BJ (cell line): ENCODE data around the gene PCBP4. TPM values are rescaled to one million over a fixed set of nuclear protein-coding genes. Genes with fewer than 3 reads are reported as not detected.

Experiments used
- CTCF ChIA-PET: fragments of 350-600 bp; formaldehyde crosslinking; extraction: SDS; loops from one replicate; lab custom pipeline; 2021; ENCODE audit warnings: antibody characterized with exemption, inconsistent platforms; lab: Yijun Ruan, JAX
- POLR2A ChIA-PET: fragments of 300-600 bp; sonication (Branson Sonifier 250); formaldehyde crosslinking; extraction: SDS; loops from one replicate; lab custom pipeline; 2021; ENCODE audit warnings: antibody characterized with exemption; lab: Charles Lee
- DNase-seq: peaks from one replicate; pipeline ENCODE4 v3.0.0-alpha.2; 2011; ENCODE audit warnings: low read depth
- H3K27me3 ChIP-seq: 2 replicates; pipeline ENCODE4 v1.6.0; 2011; ENCODE audit warnings: low read length; ENCODE audit not compliant: control insufficient read depth, insufficient read depth
- H3K36me3 ChIP-seq: 2 replicates; pipeline ENCODE4 v1.5.1; 2011; ENCODE audit warnings: low read length; ENCODE audit not compliant: control insufficient read depth, insufficient read depth
- H3K4me3 ChIP-seq: 2 replicates; pipeline ENCODE4 v1.5.1; 2011; ENCODE audit warnings: low read depth, mild to moderate bottlenecking, control low read depth, low read length
- CTCF ChIP-seq: IDR thresholded peaks from 2 replicates; pipeline ENCODE4 v1.5.1; 2011; ENCODE audit warnings: low read depth, mild to moderate bottlenecking, control low read depth, inconsistent platforms, low read length, moderate library complexity; ENCODE audit not compliant: insufficient read depth
- polyA plus RNA-seq: library from polyadenylated mRNA; depleted of rRNA; stranded (reverse); fragments of >200 nt; gene quantifications from 2 replicates; pipeline ENCODE4 v1.2.3, GENCODE V29; 2011

The PCBP4 gene
- polyA plus RNA-seq, 1 experiment, result 88.7 TPM

GRCh38 chr3:52005571-52005986, 38.3 kb upstream of the PCBP4 start:
- ChIA-PET POLR2A (interaction anchor here (0.9 kb wide), 1 partner anchor 50 kb away, joined by 3 read pairs; the partner anchor contains the start of gene DUSP7), CTCF (interaction anchor here (0.6 to 8.0 kb wide), 10 partner anchors 8 to 137 kb away, joined by 3 to 356 read pairs (median 8); partner anchors contain the start of gene DUSP7)
- Histone ChIP-seq H3K4me3 (no peak overlapping the region), H3K36me3 (no peaks in the 10 kb centered on the region), H3K27me3 (no peaks in the 10 kb centered on the region)
- TF ChIP-seq CTCF, result no peak
- DNase-seq, result no peak

- POLR2A ChIA-PET, result no interaction called here
- no peak for DNase-seq
- H3K27me3 ChIP-seq, result no peaks in the 10 kb centered on the region
- no peaks in the 10 kb centered on the region for H3K36me3 ChIP-seq
- TF ChIP-seq CTCF, result no peak
- CTCF ChIA-PET, result interaction anchor here (0.6 to 8.0 kb wide), 36 partner anchors 8 to 334 kb away, joined by 3 to 356 read pairs (median 4); partner anchors contain the start of genes DUSP7, PARP3, POC1A and RPL29
- H3K4me3 ChIP-seq, result no peak overlapping the region
Measured at GRCh38 chr3:52004906-52005395, 37.7 kb upstream of the PCBP4 start.

- TF ChIP-seq CTCF, result peak; percentile 80
- DNase-seq, result no peak
- no peaks in the 10 kb centered on the region for H3K36me3 ChIP-seq
- ChIA-PET POLR2A (no interaction called here), CTCF (interaction anchor here (0.6 to 8.0 kb wide), 41 partner anchors 8 to 444 kb away, joined by 3 to 356 read pairs (median 4); partner anchors contain the start of genes DUSP7, PARP3, POC1A and RPL29)
- H3K27me3 ChIP-seq, result no peaks in the 10 kb centered on the region
- H3K4me3 ChIP-seq, result no peak overlapping the region
Measured at GRCh38 chr3:52004163-52004787, 37.0 kb upstream of the PCBP4 start.

- Histone ChIP-seq H3K4me3 (no peak overlapping the region), H3K36me3 (no peaks in the 10 kb centered on the region), H3K27me3 (no peaks in the 10 kb centered on the region)
- DNase-seq, result no peak
- ChIA-PET POLR2A (no interaction called here), CTCF (interaction anchor here (1.3 to 8.0 kb wide), 12 partner anchors 10 to 152 kb away, joined by 4 to 356 read pairs (median 10); partner anchors contain the start of genes DUSP7 and POC1A)
- TF ChIP-seq CTCF, result no peak
Measured at GRCh38 chr3:52002748-52003147, 35.5 kb upstream of the PCBP4 start.

GRCh38 chr3:52001443-52001974, 34.3 kb upstream of the PCBP4 start:
- TF ChIP-seq CTCF, result peak; percentile 96
- no peak for DNase-seq
- POLR2A ChIA-PET, result no interaction called here

More at GRCh38 chr3:52001443-52001974, 34.3 kb upstream of the PCBP4 start:
- H3K36me3 ChIP-seq, result no peaks in the 10 kb centered on the region
- CTCF ChIA-PET, result interaction anchor here (0.6 to 8.0 kb wide), 31 partner anchors 9 to 362 kb away, joined by 3 to 356 read pairs (median 4); partner anchors contain the start of genes ACY1, DUSP7, PARP3 and POC1A
- H3K27me3 ChIP-seq, result no peaks in the 10 kb centered on the region
- H3K4me3 ChIP-seq, result no peak overlapping the region
